ENCODE data around the gene AKAP13.

Gene AKAP13

DNA sequence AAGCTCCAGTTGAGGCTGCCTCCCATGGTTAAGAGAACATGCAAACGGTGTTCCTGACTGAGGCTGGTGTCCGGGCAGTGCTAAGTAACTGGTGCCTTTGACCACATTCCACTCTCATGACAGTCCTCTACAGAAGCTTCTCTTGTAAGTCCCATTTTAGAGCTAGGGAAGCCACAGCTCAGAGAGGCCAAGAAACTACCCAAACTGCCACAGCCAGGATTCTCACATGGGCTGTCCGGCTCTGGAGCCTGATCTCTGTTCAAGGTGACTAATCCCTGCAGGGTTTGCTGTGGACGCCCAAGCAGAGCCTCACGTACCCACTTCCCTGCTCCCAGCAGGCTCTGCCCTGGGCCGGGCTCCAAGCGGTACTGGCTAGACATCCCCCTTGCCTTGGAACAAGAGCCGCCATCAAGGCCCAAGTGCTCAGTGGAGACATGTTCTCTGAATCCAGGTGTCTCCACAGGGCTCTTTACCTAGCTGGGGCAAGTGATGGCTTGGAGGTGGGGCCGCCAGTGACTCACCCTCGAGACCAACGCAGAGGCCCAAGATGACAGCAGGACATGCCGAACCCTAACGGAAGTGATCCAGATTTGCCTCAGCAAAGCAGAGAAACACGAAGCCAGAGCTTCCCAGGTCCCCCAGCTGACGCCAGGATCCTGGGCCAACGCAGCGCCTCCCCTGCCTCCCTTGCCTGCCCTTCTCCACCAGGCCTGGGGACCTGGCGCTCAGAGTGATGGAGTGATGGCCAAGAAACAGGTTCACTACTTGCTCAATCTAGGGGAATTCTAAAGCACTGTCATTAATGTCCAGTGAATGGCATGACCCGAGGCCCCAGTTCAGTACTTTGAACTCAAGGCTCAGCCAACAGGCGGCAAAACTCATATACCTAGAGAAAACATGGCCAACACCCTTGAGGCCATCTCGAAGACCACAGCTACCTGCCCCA is 390.0 kb downstream of the AKAP13 start:
- DNase-seq = no peak
- no peak for ATAC-seq

DNA sequence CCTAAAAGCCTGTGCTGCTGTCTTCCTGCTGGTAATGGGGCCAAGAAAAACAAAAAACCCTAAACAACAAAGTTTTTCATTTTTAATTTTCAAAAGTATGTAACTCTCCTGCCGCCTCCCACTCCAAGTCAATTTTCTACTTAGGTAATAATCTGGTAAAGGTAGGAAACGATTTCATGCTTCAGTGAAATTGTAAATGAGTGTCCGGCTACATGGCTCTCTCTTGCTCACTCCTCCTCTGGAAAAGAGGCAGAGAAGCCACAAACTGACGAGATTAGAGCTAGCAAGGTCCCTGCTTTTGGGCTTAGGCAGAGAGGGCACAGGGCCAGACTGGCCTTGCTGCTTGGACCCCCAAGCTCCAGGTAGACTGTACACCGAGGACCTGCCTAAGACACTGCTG is 390.9 kb downstream of the AKAP13 start:
- no peak for DNase-seq
- no peak for ATAC-seq

DNA sequence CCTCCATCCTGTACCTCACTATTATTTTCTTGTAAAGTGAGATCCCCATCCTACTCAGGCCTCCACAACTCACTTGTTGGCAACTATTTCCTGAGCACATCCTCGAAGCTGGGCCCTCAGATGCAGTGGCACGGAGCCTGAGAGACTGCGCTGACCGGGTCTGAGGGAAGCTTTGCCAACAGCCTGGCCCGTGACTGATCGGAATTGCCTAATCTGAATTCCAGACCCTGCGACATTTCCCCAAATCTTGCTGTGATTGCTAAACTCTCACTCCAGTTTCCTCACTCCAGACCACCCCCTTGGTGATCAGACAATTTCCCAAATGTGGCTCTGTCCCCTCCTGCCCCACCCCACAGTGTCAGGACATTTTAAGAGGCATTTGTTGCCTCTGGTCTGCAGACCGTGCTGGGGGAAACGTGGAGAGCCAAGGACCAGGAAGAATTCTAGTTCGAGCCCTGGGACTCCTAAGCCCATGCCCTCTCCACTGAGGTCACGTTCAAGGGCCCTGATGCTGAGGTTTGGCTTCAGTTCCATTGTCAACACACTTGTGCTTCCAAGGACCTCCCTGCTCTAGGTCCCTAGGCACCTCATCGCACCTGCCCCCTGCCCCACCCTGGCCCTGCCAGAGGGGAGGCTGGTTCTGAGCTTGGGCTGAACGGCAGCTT is 391.5 kb downstream of the AKAP13 start:
- no peak for DNase-seq
- no peak for ATAC-seq

DNA sequence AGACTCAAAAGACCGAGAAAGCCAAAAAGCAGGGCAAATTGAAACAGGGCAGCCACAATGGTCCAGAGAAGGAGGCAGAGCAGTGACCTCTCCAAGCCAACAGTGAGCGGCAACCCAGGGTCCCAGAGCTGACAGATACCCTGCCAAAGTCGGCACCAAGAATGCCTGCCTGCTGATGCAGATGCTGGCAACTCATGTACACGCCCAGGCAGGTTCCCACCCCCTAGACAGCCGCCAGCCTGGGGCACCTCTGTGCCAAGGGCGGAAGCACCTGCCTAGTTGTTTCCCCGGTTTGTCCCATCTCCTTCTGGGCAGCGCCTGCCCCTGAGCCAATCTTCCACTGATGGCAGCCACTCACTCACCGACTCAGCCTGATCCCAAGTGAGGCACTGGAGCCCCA is 392.3 kb downstream of the AKAP13 start:
- DNase-seq (no peak), ATAC-seq (no peak)

DNA sequence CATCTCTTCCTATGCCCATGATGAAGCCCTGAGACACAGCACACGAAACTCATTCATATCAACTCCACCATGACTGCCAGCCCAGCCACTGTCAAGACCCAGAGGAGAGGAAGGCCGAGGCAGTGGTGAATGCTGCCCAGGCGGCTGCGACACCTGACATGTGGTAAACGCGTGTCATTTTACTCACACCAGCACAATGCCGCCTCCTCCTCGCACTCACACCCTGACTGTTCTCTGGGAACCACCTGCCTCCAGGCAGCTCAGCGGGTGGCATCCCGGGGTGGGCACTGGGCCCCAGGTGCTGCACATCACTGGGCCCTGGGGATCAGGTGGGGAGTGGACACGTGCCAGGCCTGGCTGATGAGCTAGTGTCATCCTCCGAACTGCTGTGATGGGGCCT is 392.8 kb downstream of the AKAP13 start:
- no peak for DNase-seq
- no peak for ATAC-seq

DNA sequence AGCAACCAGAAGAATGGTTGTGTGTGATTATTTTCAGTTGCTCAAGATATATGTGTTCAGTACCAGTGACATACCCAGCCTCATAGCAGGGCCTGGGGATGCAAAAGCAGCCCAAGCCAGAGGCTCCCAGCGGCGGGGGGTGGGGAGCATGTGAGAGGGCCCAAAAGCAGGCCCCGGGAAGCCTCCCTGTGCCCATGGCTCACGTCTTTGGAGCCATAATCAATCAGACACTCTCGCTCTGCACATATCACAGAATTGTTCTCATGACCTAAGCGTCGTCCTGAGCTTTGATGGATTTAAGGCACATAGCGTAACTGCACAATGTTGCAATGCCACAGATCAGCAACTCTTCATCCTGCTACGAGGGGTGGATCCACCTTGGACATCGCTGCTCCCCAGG is 393.6 kb downstream of the AKAP13 start:
- no peak for DNase-seq
- no peak for ATAC-seq

DNA sequence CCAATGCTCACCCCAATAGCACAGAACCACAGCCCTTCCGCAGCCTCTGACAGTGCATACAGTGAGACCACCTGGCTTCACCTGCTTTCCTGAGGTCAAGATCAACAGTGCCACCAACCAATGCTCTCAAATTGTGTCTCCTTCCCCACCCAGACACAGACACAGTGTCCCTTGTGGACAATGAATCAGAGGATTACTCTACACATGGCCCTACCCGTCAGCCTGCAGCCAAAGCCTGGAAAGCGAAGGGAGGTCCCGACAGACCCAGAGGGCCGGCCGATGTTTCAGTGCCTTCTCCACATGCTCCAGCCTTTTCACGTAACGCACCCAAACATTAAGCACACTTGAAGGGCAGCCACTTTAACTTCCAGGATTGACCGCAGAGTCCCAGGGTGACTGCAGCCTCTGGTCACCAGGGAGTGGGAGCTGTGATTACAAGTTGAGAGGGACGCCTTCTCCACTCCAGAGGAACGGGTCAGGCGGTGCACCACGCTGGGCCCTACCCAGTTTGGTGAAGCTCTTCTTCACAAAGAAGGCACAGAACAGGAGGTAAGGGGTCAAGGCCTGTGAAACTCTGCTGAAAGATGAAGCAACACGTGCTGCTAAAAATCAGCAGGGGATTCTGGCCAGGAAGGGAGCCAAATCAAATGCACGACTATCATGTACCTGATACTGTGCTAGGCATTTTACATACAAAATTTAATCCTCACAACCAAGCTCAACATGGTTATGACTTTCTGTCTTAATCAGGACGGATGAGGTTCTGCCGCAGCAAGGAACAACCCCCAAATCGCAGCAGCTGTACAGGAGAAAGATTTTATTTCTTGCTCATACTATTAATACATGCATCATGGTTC is 397.1 kb downstream of the AKAP13 start:
- no peak for DNase-seq
- ATAC-seq = no peak

DNA sequence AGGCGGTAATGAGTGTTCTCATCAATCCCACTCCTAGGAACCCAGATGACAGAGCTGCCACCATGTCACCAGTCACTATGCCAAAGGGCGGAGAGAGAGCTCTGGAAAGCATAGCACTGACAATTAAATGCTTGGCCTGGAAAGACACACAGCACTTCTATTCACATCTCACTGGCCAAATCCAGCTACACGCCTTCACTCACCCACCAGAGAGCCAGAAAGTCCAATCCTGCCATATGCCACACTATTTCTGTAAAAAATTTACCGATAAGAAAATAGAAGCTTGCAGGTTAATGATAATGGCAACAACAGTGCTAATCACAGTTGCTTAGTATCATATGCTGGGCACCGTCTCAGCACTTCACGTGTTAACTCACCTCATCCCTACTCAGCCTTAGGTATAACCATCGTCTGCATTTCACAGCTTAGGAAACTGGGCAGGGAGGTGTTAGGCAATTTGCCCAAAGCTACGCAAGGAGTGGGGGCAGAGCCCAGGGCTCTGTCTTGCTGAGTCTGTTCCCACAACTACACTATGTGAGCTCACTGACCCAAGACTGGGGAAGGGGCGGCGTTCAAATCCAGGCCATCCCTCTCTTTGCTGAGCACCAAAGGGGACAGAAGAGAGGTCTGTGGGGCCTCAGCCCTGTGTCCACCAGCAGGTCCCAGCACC is 397.8 kb downstream of the AKAP13 start:
- ATAC-seq (no peak), DNase-seq (no peak)

DNA sequence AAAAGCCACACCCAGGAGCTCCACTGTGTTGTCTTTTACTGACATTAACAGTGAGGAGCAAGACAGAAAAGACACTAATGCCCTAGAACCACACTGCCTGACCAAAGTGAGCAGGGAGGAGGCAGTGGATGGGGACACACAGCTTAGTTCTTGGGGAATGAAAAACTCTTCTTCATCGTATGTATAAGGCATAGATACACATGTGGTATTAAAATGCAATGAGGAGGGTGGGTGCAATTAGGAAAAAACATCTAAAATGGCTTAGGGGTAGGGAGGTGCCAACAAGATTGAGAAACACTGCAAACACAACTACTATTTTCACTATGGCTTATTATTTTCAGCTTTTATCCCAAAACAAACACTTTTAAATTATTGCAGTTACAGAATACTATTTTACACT is 398.8 kb downstream of the AKAP13 start:
- ATAC-seq = no peak
- DNase-seq = no peak

DNA sequence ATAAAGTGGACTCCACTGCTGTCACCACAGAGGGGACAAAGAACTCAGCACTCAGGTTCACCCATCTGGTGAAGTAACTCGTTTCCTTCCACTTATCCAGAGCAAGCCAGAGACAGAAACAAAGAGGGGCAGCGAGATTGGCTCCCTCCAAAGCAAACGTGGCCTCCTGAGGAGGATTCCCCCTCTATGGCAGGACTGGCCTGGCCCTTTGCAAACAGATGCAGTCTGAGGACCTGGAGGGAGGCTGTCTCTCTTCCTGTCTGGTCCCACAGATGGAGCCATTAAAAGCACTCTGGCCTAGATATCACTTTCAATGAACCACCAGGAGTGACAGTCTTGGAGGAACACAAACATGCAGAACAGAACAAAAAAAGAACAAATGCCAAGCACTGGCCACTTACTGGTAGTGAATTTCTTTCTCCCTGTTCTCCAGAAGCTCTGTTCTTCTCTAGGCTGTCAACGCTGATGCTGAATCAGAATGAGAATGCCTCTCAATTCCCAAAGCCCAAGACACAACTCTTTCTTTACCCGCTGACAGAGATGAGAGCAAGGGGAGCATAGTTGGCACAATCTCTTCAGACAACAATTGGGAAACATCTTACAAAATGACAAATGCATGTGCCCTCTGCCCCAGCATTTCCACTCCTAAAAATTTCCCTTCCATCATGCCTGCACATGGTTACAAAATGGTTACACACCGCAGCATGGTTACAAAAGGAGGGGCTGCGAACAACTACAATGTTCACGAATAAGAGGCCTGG is 400.0 kb downstream of the AKAP13 start:
- ATAC-seq (no peak), DNase-seq (no peak)

DNA sequence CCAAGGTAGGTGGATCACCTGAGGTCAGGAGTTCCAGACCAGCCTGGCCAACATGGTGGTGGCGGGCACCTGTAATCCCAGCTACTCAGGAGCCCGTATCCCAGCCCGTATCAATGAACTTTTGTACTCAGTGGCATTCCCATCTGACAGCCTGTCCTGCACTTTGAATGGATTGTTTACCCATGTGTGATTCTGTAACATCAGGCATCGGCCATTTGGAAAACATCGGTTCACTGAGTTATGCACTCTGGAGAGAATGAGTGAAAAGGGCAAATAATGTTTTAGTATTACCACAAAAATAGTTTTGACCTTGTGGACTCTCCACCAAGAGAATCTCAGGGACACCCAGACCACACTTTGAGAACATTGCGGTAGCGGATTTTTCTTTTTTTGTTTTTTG is 400.7 kb downstream of the AKAP13 start:
- DNase-seq = no peak
- no peak for ATAC-seq

DNA sequence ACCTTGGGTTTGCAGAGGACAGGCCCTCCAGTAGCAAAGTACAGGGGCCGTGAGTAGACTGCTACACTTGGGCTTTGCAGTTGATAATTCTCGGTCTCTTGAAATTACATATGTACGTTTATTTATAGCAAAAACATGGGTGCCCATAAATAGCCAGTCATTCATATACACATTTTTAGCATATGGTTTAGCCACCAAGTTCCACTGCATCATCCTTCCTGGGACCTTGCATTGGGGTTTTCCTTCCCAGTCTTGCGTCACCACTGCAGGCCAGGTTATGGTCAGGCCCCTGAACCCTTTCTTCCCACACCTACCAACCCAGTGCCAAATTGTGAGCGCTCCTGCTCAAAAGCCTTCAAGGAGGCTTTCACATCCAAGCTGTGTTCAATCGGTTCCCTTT is 401.7 kb downstream of the AKAP13 start:
- DNase-seq (no peak), ATAC-seq (no peak)

DNA sequence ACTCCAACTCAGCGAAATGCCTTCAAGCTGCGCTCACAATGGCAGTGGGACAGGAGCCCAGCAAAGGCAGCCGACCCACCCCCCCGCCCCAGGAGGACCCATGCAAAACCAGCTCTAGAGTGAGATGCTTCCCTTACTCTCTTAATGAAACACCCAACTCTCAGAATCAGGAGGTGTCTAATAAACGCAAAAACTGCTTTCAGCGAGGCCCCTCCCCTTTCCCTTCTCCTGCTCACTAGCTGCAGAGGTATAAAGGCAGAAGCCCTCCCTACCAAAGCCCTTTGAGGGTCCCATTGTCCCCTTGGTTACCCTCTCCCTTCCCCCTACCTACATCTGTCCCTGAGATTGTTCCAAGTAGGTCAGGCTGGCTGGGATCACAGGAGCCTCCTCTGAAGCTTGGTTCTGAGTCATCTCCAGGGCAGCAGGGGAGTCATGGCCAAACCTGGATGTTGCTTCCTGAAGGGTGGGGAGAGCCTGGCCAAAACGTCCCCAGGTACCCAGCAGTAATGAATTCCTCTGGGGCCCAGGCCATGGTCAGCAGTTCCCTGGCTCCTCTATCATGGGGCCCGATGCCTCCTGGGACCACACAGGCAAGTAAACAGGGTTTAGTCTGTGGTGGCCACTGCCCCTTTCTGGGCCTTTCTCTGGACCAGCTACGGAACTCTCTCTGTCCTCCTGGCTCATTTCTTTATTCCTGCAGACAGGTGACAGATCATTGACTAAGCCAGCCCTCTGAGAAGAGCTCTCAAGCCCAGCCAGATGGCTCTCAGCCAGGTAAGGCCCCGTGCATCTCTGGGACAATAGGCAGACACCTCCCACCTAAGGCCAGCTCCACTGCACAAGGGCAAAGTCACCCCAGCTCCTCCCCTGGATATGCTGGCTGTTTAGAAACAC is 405.7 kb downstream of the AKAP13 start:
- no peak for DNase-seq
- peak; percentile 24 for ATAC-seq

DNA sequence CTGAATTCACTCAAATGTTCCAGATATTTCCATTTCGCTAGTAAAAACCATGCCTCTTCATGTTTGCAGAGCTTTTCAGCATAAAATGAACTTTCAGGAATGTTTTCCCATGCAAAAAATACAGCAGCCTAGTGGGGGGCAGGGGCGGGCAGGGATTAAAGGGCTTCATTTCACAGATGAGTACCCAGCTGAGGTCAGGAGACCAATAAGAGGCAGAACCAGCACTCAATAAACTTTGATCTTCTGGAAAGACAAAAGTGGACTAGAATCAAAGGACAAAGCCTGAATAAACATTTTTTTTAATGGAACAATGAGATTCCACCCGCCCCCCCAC is 406.3 kb downstream of the AKAP13 start:
- no peak for DNase-seq
- no peak for ATAC-seq

DNA sequence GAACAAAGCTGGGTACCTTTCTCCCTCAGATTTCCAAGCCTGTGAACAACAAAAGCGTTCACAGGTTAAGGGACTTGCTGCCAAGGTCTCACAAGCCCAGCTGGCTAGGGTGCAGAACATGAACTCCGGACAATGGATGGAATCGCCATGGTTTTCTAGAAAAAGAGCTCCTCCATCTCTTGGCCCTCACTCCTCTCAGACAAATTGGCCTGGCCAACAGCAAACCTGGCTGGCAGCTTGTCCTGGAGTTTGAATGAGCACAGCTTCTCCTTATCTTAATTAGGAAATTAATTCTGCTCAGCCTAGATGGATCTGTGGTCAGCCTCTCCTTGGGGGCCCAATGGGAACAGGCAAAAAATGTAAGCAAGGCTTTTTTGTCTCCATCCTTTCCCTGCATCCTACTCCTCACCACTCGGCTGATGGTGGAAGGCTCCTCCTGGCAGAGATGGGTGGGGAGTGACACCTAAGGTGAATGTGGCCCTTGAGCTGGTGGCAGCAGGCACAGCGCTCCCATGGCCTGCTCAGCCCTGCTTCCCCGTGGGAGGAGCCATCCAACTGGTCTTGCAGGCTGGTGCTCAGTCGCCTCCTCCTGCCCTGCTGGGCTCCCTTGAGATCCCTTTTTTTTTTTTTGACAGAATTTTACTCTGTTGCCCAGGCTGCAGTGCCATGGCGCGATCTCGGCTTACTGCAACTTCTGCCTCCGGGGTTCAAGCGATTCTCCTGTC is 408.5 kb downstream of the AKAP13 start:
- no peak for ATAC-seq
- DNase-seq = no peak

DNA sequence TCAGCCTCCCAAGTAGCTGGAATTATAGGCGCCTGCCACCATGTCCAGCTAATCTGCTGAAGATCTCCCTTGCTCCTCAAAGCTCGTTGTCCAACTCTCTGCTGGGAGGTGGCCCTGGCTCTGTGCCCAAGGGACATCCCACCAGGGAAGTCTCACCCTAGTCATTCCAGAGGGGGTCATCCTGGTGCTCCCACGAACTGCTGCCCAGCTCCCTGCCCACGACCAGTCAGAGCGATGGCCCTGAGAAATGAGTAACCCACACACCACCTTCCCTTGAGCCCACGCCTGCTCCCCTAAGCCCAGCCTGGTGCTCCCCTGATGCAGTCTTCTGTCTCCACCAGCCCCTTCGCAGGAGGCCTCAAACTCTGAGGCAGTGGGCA is 409.1 kb downstream of the AKAP13 start:
- no peak for ATAC-seq
- DNase-seq = no peak

DNA sequence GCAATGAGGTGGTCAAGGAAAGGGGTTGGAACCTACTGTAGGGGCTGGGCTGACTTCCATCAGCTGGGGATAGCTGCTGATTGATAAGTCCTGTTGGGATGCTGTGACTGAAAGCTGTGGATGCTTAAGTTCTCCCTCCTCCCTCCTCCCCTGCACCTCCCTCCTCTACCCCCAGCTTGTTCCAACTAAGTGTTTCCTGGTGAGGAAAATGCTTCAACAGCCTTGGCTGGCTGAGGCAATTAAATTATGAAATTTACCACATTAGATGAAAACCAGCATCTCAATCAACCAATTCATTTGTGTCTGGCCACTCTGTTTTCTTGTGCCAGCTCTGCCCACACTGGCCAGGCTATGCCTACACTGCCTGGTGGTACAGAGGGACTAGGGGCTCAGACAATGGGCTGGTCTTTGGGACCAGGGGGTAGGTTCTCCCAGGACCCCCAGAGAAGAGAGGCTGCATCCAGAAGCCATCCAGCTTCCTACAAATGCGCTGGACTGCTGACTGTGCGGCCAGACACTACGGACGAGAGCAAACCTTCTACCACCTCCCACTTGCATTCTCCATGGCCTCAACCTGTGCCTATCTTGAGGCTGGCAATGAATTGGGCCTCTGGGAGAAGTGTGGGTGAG is 411.8 kb downstream of the AKAP13 start:
- ATAC-seq (no peak), DNase-seq (no peak)

DNA sequence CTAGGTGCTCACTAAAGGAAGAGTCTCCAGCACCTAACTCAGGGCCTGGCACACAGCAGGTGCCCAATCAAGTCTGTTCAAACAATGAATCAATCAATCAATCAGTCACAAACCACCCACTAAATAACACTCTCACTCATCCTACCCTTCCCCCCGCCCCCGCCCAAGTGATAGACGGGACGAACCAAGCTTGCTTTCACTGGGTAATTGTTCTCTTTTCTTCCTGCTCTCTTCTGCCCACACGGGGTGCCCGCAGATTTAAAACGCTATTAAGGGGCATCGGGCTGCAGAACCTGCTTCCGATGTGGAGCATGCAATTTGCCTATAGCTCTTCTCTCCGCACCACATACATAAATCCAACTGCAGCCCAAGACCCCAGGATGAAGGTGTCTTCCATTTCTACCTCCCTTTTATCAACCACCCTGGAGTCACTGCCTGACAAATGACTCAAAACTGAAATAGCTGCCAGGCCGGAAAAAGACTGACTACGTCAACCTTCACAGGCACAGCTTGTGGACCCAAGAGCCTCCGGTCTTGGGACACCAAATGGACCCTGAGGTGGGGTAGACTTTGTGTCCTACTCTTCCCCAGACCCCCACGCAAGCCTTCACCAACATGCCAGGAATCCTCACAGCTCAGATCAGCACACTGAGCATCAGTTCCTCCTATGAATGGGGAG is 412.6 kb downstream of the AKAP13 start:
- ATAC-seq (no peak), DNase-seq (no peak)
